Testis (tissue), 2 donors: Measurements from ENCODE around the gene FOXL2.

ENCODE experiments used
- CTCF ChIP-seq, 3 experiments: fragments of 450-650 bp in 2 of 3; fragments of 200-600 bp in 1 of 3; sonication (generic) in 1 of 3; IDR thresholded peaks; one replicate each; pipeline ENCODE4 v1.5.1; 2016 to 2019; ENCODE audit warnings: antibody characterized with exemption in 3 of 3, mild to moderate bottlenecking in 2 of 3, moderate library complexity in 1 of 3
- POLR2A ChIP-seq: fragments of 450-650 bp; IDR thresholded peaks from one replicate; pipeline ENCODE4 v1.6.1; 2017; ENCODE audit warnings: antibody characterized with exemption, mild to moderate bottlenecking, moderate library complexity

GRCh38 chr3:138935863-138936740, 10.8 kb downstream of the FOXL2 start:
- TF ChIP-seq POLR2A, result no peak
- TF ChIP-seq CTCF (IDR thresholded peaks at IDR 0.05), result peak; percentile 73 to 90 (median 77)
